HepG2 (cell line): Measurements from ENCODE around the gene CCDC61. TPM values are rescaled to one million over a fixed set of nuclear protein-coding genes. Genes with fewer than 3 reads are reported as not detected.

Experiments
- ELF3 ChIP-seq: IDR thresholded peaks from 2 replicates; pipeline ENCODE4 v1.6.1; 2016; ENCODE audit warnings: missing genetic modification reagents, missing compliant biosample characterization
- HES4 ChIP-seq: sonication (generic); formaldehyde crosslinking; IDR thresholded peaks from 2 replicates; pipeline ENCODE4 v1.9.0; 2021; ENCODE audit warnings: mild to moderate bottlenecking, missing genetic modification reagents, borderline replicate concordance
- KDM4B ChIP-seq: sonication (generic); formaldehyde crosslinking; IDR thresholded peaks from 2 replicates; pipeline ENCODE4 v1.4.0; 2020; ENCODE audit warnings: missing genetic modification reagents
- KDM5B ChIP-seq: sonication (generic); formaldehyde crosslinking; IDR thresholded peaks from 2 replicates; pipeline ENCODE4 v1.4.0; 2020; ENCODE audit warnings: missing genetic modification reagents, mild to moderate bottlenecking, borderline replicate concordance
- KLF15 ChIP-seq: sonication (generic); formaldehyde crosslinking; IDR thresholded peaks from 2 replicates; pipeline ENCODE4 v1.8.1; 2023; ENCODE audit warnings: borderline replicate concordance, mild to moderate bottlenecking, inconsistent platforms, missing genetic modification reagents, mixed read lengths
- MEIS2 ChIP-seq: sonication (generic); formaldehyde crosslinking; IDR thresholded peaks from 2 replicates; pipeline ENCODE4 v1.9.0; 2021; ENCODE audit warnings: mild to moderate bottlenecking, missing genetic modification reagents
- RARA ChIP-seq: IDR thresholded peaks from 2 replicates; pipeline ENCODE4 v1.6.1; 2016; ENCODE audit warnings: missing genetic modification reagents, missing compliant biosample characterization
- SALL1 ChIP-seq: sonication (generic); formaldehyde crosslinking; IDR thresholded peaks from 2 replicates; pipeline ENCODE4 v1.8.0; 2022; ENCODE audit warnings: mild to moderate bottlenecking, missing genetic modification reagents
- SPEN ChIP-seq: sonication (generic); formaldehyde crosslinking; IDR thresholded peaks from 2 replicates; pipeline ENCODE4 v1.5.1; 2020; ENCODE audit warnings: low read depth, mild to moderate bottlenecking, missing genetic modification reagents
- TFE3 ChIP-seq: IDR thresholded peaks from 2 replicates; pipeline ENCODE4 v1.6.1; 2016
- THRA ChIP-seq: sonication (generic); formaldehyde crosslinking; IDR thresholded peaks from 2 replicates; pipeline ENCODE4 v1.4.0; 2020; ENCODE audit warnings: missing genetic modification reagents, borderline replicate concordance
- TSC22D2 ChIP-seq: sonication (generic); formaldehyde crosslinking; IDR thresholded peaks from 2 replicates; pipeline ENCODE4 v1.5.1; 2020; ENCODE audit warnings: missing genetic modification reagents, mild to moderate bottlenecking, borderline replicate concordance
- ZFP37 ChIP-seq: sonication (generic); formaldehyde crosslinking; IDR thresholded peaks from 2 replicates; pipeline ENCODE4 v1.4.0; 2020; ENCODE audit warnings: missing genetic modification reagents, borderline replicate concordance
- ZKSCAN5 ChIP-seq: sonication (generic); formaldehyde crosslinking; IDR thresholded peaks from 2 replicates; pipeline ENCODE4 v1.5.1; 2020; ENCODE audit warnings: mild to moderate bottlenecking, missing genetic modification reagents
- ZNF441 ChIP-seq: sonication (generic); formaldehyde crosslinking; IDR thresholded peaks from 2 replicates; pipeline ENCODE4 v1.7.0; 2021; ENCODE audit warnings: missing genetic modification reagents, borderline replicate concordance
- ZNF563 ChIP-seq: sonication (generic); formaldehyde crosslinking; IDR thresholded peaks from 2 replicates; pipeline ENCODE4 v1.8.0; 2022; ENCODE audit warnings: mild to moderate bottlenecking, moderate library complexity, missing genetic modification reagents
- ZNF574 ChIP-seq: sonication (generic); formaldehyde crosslinking; IDR thresholded peaks from 2 replicates; pipeline ENCODE4 v1.4.0; 2020; ENCODE audit warnings: missing genetic modification reagents
- ZNF781 ChIP-seq: sonication (generic); formaldehyde crosslinking; IDR thresholded peaks from 2 replicates; pipeline ENCODE4 v1.5.1; 2020; ENCODE audit warnings: borderline replicate concordance, mild to moderate bottlenecking, missing genetic modification reagents; ENCODE audit errors: not compliant biosample characterization
- polyA plus RNA-seq, 8 experiments: library from polyadenylated mRNA; depleted of rRNA in 3 of 8; stranded (reverse) in 7 of 8; unstranded in 1 of 8; fragments of >200 nt; fragmentation: Illumina TruSeq in 4 of 8; extraction: Trizol in 4 of 8; gene quantifications; 2 replicates each; pipeline versions ENCODE4 v1.2.1 to v1.2.3, GENCODE V29; 2011 to 2016; ENCODE audit warnings: low read depth in 4 of 8, missing spikeins in 1 of 8, mixed read lengths in 1 of 8; ENCODE audit not compliant: insufficient read depth in 1 of 8
- total RNA-seq, 5 experiments: library from RNA; depleted of rRNA; stranded (reverse); fragments of >200 nt; fragmentation: Illumina TruSeq; extraction: Trizol; gene quantifications; 2 replicates each; pipeline ENCODE4 v1.2.3, GENCODE V29; 2016; ENCODE audit warnings: low read depth in 1 of 5
- TF ChIP-seq, protein P1 (sequence below): IDR thresholded peaks from 2 replicates; pipeline ENCODE4 v1.6.1; 2016; ENCODE audit warnings: mild to moderate bottlenecking, missing biosample characterization, missing genetic modification reagents
- TF ChIP-seq, protein P2 (sequence below): sonication (generic); formaldehyde crosslinking; IDR thresholded peaks from 2 replicates; pipeline ENCODE4 v1.8.0; 2022; ENCODE audit warnings: missing genetic modification reagents, mild to moderate bottlenecking, borderline replicate concordance

The CCDC61 gene
- total and polyA plus RNA-seq, 2 of the 13 experiments (the other 11 are each of a cell fraction or from before 2014, with no cell fraction given) = 4.2 to 4.9 TPM

DNA sequence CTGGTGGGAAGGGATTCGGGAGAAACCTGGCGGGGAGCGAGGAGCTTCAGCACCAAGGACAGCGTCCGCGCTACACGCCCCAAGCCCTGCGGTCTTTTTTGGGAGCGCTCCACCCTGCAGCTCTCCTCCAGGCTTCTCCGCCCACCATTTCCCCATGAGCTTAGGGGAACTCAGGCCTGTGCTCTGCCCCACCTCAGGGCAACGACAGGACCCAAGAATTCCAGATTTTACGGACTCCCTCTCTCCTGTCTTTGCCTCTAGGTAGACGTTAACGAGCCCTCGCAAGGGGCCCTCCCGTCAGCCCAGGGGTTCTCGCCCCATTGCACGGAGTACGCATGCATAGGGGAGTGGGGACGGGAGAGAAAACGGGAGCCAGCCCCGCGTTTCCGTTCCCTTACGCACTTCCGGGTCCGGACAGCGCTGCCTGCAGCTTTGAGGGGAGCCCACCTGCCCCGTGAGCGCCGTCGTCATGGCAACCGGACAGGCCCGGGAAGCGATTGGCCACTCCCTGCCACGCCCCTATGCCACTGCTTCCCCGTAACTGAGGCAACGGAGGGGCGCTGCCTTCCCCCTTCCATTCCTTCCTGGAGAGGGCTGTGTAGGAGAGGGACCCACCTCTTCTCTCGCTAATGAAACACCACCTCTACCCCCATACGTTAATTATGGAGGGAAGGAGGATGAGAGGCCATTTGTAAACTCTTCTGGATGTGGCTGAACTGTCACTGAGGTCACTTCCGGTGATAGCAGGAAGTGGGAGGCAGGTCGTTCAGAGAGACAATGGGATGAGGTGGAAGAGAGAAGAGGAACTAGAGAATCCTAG is 42.4 kb upstream of the CCDC61 start (continued):
- peak; percentile 57; the same call in 1 of the 2 replicates for TF ChIP-seq TFE3
- TF ChIP-seq, protein P1, sequence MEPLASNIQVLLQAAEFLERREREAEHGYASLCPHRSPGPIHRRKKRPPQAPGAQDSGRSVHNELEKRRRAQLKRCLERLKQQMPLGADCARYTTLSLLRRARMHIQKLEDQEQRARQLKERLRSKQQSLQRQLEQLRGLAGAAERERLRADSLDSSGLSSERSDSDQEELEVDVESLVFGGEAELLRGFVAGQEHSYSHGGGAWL (CRISPR knock-in tag) = peak; percentile 74; the same call in 1 of the 2 replicates
- TF ChIP-seq ZNF781 (CRISPR knock-in tag) = peak; percentile 36
- TF ChIP-seq RARA = peak; percentile 36; the same call in 1 of the 2 replicates
- TF ChIP-seq, protein P2, sequence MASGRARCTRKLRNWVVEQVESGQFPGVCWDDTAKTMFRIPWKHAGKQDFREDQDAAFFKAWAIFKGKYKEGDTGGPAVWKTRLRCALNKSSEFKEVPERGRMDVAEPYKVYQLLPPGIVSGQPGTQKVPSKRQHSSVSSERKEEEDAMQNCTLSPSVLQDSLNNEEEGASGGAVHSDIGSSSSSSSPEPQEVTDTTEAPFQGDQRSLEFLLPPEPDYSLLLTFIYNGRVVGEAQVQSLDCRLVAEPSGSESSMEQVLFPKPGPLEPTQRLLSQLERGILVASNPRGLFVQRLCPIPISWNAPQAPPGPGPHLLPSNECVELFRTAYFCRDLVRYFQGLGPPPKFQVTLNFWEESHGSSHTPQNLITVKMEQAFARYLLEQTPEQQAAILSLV (CRISPR knock-in tag) = 0 out of 2 replicates have a peak, but pooled peaks have one; percentile 41
- 0 out of 2 replicates have a peak, but pooled peaks have one; percentile 20 for TF ChIP-seq SPEN (CRISPR knock-in tag)
- peak; percentile 64; the same call in 1 of the 2 replicates for TF ChIP-seq THRA (CRISPR knock-in tag)
- no peak for TF ChIP-seq KLF15 (CRISPR knock-in tag)
- TF ChIP-seq ZFP37 = peak; percentile 28; the same call in 1 of the 2 replicates
- peak; percentile 71; the same call in 1 of the 2 replicates for TF ChIP-seq TSC22D2 (CRISPR knock-in tag)
- no peak for TF ChIP-seq ZKSCAN5 (CRISPR knock-in tag)
- peak; percentile 56 for TF ChIP-seq ZNF574 (CRISPR knock-in tag)
- TF ChIP-seq HES4 (CRISPR knock-in tag) = peak; percentile 67; the same call in 1 of the 2 replicates
- TF ChIP-seq ZNF441 (CRISPR knock-in tag) = peak; percentile 66; the same call in 1 of the 2 replicates
- 0 out of 2 replicates have a peak, but pooled peaks have one; percentile 42 for TF ChIP-seq KDM4B (CRISPR knock-in tag)
- peak; percentile 75 for TF ChIP-seq SALL1 (CRISPR knock-in tag)
- peak; percentile 53; the same call in 1 of the 2 replicates for TF ChIP-seq KDM5B (CRISPR knock-in tag)
- 0 out of 2 replicates have a peak, but pooled peaks have one; percentile 35 for TF ChIP-seq ELF3 (CRISPR knock-in tag)
- peak; percentile 64 for TF ChIP-seq ZNF563 (CRISPR knock-in tag)
- TF ChIP-seq MEIS2 = peak; percentile 66; the same call in 1 of the 2 replicates
